ENCODE measurements around the gene CDH23.

DNA sequence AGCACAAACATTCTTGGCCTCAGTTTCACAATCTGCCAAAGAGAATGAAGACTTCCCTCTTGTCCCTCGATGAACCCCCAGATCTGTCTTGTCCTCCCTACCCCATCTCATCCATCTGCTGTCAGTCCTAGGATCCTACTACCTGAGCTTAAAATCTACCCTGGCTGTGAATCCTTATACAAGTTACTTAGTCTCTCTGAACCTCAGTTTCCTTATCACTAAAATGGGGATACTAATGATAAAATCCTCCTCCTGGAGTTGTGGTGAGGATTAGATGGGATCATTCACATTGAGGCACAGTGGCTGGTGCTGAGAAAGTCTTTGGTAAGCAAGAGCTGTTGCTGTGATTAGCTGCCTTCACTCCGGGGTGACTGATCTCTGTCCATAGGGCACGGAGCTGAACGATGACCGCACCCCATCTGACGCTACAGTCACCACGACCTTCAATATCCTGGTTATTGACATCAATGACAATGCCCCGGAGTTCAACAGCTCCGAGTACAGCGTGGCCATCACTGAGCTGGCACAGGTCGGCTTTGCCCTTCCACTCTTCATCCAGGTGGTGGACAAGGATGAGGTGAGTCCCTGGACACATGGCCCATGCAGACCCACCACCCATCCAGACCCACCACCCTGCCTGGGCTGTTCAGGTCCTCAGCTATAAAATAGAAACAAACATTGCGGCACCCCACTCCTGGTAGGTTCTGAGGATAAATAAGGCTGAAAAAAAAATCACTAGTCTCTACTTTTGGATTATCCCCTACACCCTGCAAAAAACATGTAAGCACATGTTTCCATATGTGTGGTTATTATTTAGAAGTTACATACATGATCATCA is 220.3 kb downstream of the CDH23 start:
- TF ChIP-seq, protein P1, sequence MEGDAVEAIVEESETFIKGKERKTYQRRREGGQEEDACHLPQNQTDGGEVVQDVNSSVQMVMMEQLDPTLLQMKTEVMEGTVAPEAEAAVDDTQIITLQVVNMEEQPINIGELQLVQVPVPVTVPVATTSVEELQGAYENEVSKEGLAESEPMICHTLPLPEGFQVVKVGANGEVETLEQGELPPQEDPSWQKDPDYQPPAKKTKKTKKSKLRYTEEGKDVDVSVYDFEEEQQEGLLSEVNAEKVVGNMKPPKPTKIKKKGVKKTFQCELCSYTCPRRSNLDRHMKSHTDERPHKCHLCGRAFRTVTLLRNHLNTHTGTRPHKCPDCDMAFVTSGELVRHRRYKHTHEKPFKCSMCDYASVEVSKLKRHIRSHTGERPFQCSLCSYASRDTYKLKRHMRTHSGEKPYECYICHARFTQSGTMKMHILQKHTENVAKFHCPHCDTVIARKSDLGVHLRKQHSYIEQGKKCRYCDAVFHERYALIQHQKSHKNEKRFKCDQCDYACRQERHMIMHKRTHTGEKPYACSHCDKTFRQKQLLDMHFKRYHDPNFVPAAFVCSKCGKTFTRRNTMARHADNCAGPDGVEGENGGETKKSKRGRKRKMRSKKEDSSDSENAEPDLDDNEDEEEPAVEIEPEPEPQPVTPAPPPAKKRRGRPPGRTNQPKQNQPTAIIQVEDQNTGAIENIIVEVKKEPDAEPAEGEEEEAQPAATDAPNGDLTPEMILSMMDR (IDR thresholded peaks at IDR 0.05), result no peak
- TF ChIP-seq POLR2A (IDR thresholded peaks at IDR 0.05; ENCODE audit: low read depth), result no peak
- TF ChIP-seq EP300 (IDR thresholded peaks at IDR 0.05), result no peak
- no peak for TF ChIP-seq POLR2AphosphoS5 (IDR thresholded peaks at IDR 0.05)
